ENCODE data around the gene HRH2. TPM values are rescaled to one million over a fixed set of nuclear protein-coding genes. Genes with fewer than 3 reads are reported as not detected.

Gene HRH2
- total and polyA plus RNA-seq, 8 donors = 0.58 to 44.6 (median 4.6) TPM

- no peak overlapping the region for H3K27ac ChIP-seq
- peaks cover 25 to 89% (median 37%) of the 10 kb centered on the region in 4 donors for H3K4me1 ChIP-seq
- intact Hi-C loops (cut with DNase I; ENCODE audit: low total_unique reads) = no loop called here
- no peak for DNase-seq
- no peaks in the 10 kb centered on the region for H3K9me3 ChIP-seq
- H3K36me3 ChIP-seq = peaks cover 0 to 5% (median 3%) of the 10 kb centered on the region in 4 donors
- H3K4me3 ChIP-seq = no peak overlapping the region
- no peak for TF ChIP-seq CTCF (IDR thresholded peaks at IDR 0.05)
- no peak for TF ChIP-seq POLR2AphosphoS5 (IDR thresholded peaks at IDR 0.05)
- no peak for TF ChIP-seq EP300 (IDR thresholded peaks at IDR 0.05)
- TF ChIP-seq POLR2A (IDR thresholded peaks at IDR 0.05) = no peak
- no peaks in the 10 kb centered on the region for H3K27me3 ChIP-seq
- WGBS, 5 donors = 86 to 93% (median 91%) methylated on average over 10 of the region's 10 CpGs
Measured at GRCh38 chr5:175678074-175678473, 20.2 kb downstream of the HRH2 start.

GRCh38 chr5:175679411-175679810 is 21.5 kb downstream of the HRH2 start:
- intact Hi-C loops (cut with DNase I; ENCODE audit: low total_unique reads) = no loop called here
- Histone ChIP-seq H3K36me3 (peaks cover 11 to 19% (median 15%) of the 10 kb centered on the region in 4 donors), H3K27me3 (no peaks in the 10 kb centered on the region), H3K27ac (peak overlapping the region in 3 of 5 donors; percentile 10 to 47 (median 18)), H3K4me3 (no peak overlapping the region), H3K9me3 (no peaks in the 10 kb centered on the region), H3K4me1 (peaks cover 23 to 78% (median 35%) of the 10 kb centered on the region in 4 donors)
- WGBS, 5 donors = 50 to 82% (median 61%) methylated on average over 3 of the region's 3 CpGs
- DNase-seq = no peak
- no peak for TF ChIP-seq CTCF (IDR thresholded peaks at IDR 0.05)
- no peak for TF ChIP-seq EP300 (IDR thresholded peaks at IDR 0.05)
- TF ChIP-seq POLR2A (IDR thresholded peaks at IDR 0.05) = no peak
- TF ChIP-seq POLR2AphosphoS5 (IDR thresholded peaks at IDR 0.05) = peak in 1 of 3 donors; percentile 16

- intact Hi-C loops (cut with DNase I; ENCODE audit: low total_unique reads) = no loop called here
- peak overlapping the region in 3 of 5 donors; percentile 10 to 59 (median 17) for H3K27ac ChIP-seq
- 57 to 81% (median 67%) methylated on average over 8 of the region's 8 CpGs for WGBS, 5 donors
Measured at GRCh38 chr5:175680020-175680419, 22.1 kb downstream of the HRH2 start.

GRCh38 chr5:175680463-175680862 is 22.6 kb downstream of the HRH2 start:
- DNase-seq = no peak
- 79 to 93% (median 87%) methylated on average over 7 of the region's 7 CpGs for WGBS, 5 donors
- Histone ChIP-seq H3K9me3 (no peaks in the 10 kb centered on the region), H3K4me1 (peaks cover 21 to 67% (median 34%) of the 10 kb centered on the region in 4 donors), H3K4me3 (no peak overlapping the region), H3K27me3 (no peaks in the 10 kb centered on the region), H3K36me3 (peaks cover 11 to 28% (median 21%) of the 10 kb centered on the region in 4 donors), H3K27ac (peak overlapping the region in 2 of 5 donors; percentile 17 to 59)
- intact Hi-C loops (cut with DNase I; ENCODE audit: low total_unique reads) = no loop called here
- TF ChIP-seq EP300 (IDR thresholded peaks at IDR 0.05) (no peak), POLR2AphosphoS5 (IDR thresholded peaks at IDR 0.05) (no peak), POLR2A (IDR thresholded peaks at IDR 0.05) (no peak), CTCF (IDR thresholded peaks at IDR 0.05) (no peak)

More at GRCh38 chr5:175680020-175680419, 22.1 kb downstream of the HRH2 start:
- peaks cover 21 to 71% (median 35%) of the 10 kb centered on the region in 4 donors for H3K4me1 ChIP-seq
- H3K27me3 ChIP-seq = no peaks in the 10 kb centered on the region
- H3K9me3 ChIP-seq = no peaks in the 10 kb centered on the region
- DNase-seq = no peak
- TF ChIP-seq EP300 (IDR thresholded peaks at IDR 0.05) (no peak), CTCF (IDR thresholded peaks at IDR 0.05) (no peak), POLR2A (IDR thresholded peaks at IDR 0.05) (no peak), POLR2AphosphoS5 (IDR thresholded peaks at IDR 0.05) (no peak)
- peaks cover 11 to 23% (median 20%) of the 10 kb centered on the region in 4 donors for H3K36me3 ChIP-seq
- H3K4me3 ChIP-seq = no peak overlapping the region

Data from stomach (tissue), 9 donors.